ENCODE results near the gene KLF16. TPM values are rescaled to one million over a fixed set of nuclear protein-coding genes. Genes with fewer than 3 reads are reported as not detected.

The KLF16 gene
- total and polyA plus RNA-seq, 5 donors = 4.5 to 11.1 (median 7.1) TPM

- 64% methylated on average over 11 of the region's 11 CpGs for WGBS
- DNase-seq (no peak), ATAC-seq (no peak)
- Histone ChIP-seq H3K27ac (ENCODE audit: low read length) (no peak overlapping the region), H3K9me3 (ENCODE audit: control insufficient read depth, low read length) (no peaks in the 10 kb centered on the region), H3K4me1 (ENCODE audit: control insufficient read depth, insufficient read depth, low read length) (peaks cover 8% of the 10 kb centered on the region), H3K4me3 (ENCODE audit: low read length) (no peak overlapping the region), H3K27me3 (ENCODE audit: control insufficient read depth, insufficient read depth) (no peaks in the 10 kb centered on the region)
- intact Hi-C loops (cut with DNase I) = no loop called here
Observed at GRCh38 chr19:1837222-1837565, 26.2 kb downstream of the KLF16 start.

GRCh38 chr19:1836458-1837221, 26.7 kb downstream of the KLF16 start:
- intact Hi-C loops (cut with DNase I) = no loop called here
- no peaks in the 10 kb centered on the region for H3K27me3 ChIP-seq (ENCODE audit: control insufficient read depth, insufficient read depth)
- no peak overlapping the region for H3K4me3 ChIP-seq (ENCODE audit: low read length)
- DNase-seq = no peak
- no peak for ATAC-seq
- no peaks in the 10 kb centered on the region for H3K9me3 ChIP-seq (ENCODE audit: control insufficient read depth, low read length)
- no peak overlapping the region for H3K27ac ChIP-seq (ENCODE audit: low read length)
- H3K4me1 ChIP-seq (ENCODE audit: control insufficient read depth, insufficient read depth, low read length) = peaks cover 8% of the 10 kb centered on the region
- WGBS = 79% methylated on average over 31 of the region's 31 CpGs

- Histone ChIP-seq H3K4me1 (ENCODE audit: control insufficient read depth, insufficient read depth, low read length) (peaks cover 5% of the 10 kb centered on the region), H3K9me3 (ENCODE audit: control insufficient read depth, low read length) (no peaks in the 10 kb centered on the region), H3K27me3 (ENCODE audit: control insufficient read depth, insufficient read depth) (no peaks in the 10 kb centered on the region), H3K4me3 (ENCODE audit: low read length) (no peak overlapping the region), H3K27ac (ENCODE audit: low read length) (no peak overlapping the region)
- WGBS = 57% methylated on average over 15 of the region's 15 CpGs
- intact Hi-C loops (cut with DNase I) = no loop called here
- ATAC-seq (peak; percentile 13 to 44), DNase-seq (peak in 2 of 3 donors; percentile 62 to 66)
Observed at GRCh38 chr19:1833540-1833939, 29.8 kb downstream of the KLF16 start.

DNA sequence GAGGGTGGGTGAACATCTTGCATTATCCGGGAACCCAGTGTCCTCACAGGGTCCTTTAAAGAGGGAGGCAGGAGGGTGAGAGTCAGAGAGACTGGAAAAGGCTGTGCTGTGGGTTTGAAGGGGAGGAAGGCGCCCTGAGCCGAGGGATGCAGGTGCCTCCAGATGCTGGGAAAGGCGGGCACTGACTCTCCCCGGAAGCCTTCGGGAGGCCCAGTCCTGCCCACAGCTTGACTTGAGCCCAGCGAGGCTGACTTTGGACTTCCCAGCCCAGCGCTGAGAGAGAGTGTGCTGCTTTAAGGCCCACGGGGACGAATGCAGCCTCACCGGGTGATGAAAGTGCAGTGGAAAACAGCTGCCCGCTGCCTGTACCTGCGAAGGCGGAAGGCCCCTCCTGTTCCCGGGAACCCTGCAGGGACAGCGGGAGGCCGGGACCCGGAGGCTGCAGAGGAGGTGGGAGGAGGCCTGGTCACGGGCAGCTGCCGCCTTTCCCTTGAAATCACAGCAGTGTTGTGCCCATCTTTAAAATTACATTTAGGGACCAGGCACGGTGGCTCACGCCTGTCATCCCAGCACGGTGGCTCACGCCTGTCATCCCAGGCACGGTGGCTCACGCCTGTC, 31.2 kb downstream of the KLF16 start:
- DNase-seq (no peak), ATAC-seq (no peak)
- Histone ChIP-seq H3K27me3 (ENCODE audit: control insufficient read depth, insufficient read depth) (no peaks in the 10 kb centered on the region), H3K4me3 (ENCODE audit: low read length) (no peak overlapping the region), H3K9me3 (ENCODE audit: control insufficient read depth, low read length) (no peaks in the 10 kb centered on the region), H3K27ac (ENCODE audit: low read length) (no peak overlapping the region), H3K4me1 (ENCODE audit: control insufficient read depth, insufficient read depth, low read length) (peaks cover under 1% of the 10 kb centered on the region)
- 86% methylated on average over 26 of the region's 26 CpGs for WGBS
- intact Hi-C loops (cut with DNase I) = no loop called here

- H3K27me3 ChIP-seq (ENCODE audit: control insufficient read depth, insufficient read depth) = no peaks in the 10 kb centered on the region
- WGBS = 81% methylated on average over 11 of the region's 11 CpGs
- H3K27ac ChIP-seq (ENCODE audit: low read length) = no peak overlapping the region
- H3K9me3 ChIP-seq (ENCODE audit: control insufficient read depth, low read length) = no peaks in the 10 kb centered on the region
- H3K4me3 ChIP-seq (ENCODE audit: low read length) = no peak overlapping the region
- intact Hi-C loops (cut with DNase I) = no loop called here
- ATAC-seq (no peak), DNase-seq (no peak)
- no peaks in the 10 kb centered on the region for H3K4me1 ChIP-seq (ENCODE audit: control insufficient read depth, insufficient read depth, low read length)
Observed at GRCh38 chr19:1830978-1831377, 32.4 kb downstream of the KLF16 start.

GRCh38 chr19:1830568-1830967, 32.8 kb downstream of the KLF16 start:
- Histone ChIP-seq H3K27me3 (ENCODE audit: control insufficient read depth, insufficient read depth) (no peaks in the 10 kb centered on the region), H3K4me3 (ENCODE audit: low read length) (no peak overlapping the region), H3K4me1 (ENCODE audit: control insufficient read depth, insufficient read depth, low read length) (no peaks in the 10 kb centered on the region), H3K27ac (ENCODE audit: low read length) (no peak overlapping the region), H3K9me3 (ENCODE audit: control insufficient read depth, low read length) (no peaks in the 10 kb centered on the region)
- intact Hi-C loops (cut with DNase I) = no loop called here
- no peak for ATAC-seq
- no peak for DNase-seq
- WGBS = 91% methylated on average over 15 of the region's 15 CpGs

DNA sequence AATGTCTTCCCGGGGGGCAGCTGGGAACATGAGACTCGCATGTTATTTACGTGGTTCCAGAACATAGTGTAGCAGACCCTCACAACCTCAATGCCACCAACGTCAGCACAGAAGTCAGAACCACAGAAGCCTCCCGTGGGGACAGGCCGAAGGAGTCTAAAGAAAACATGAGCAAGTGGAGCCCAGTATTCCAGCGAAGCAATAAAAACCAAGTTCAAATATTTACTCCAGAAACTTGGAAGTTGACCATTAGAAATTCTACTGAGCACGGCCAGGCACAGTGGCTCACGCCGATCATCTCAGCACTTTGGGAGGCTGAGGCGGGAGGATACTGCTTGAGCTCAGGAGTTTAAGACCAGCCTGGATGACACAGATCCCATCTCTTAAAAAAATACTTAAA, 33.4 kb downstream of the KLF16 start:
- 94% methylated on average over 11 of the region's 11 CpGs for WGBS
- intact Hi-C loops (cut with DNase I) = no loop called here
- no peaks in the 10 kb centered on the region for H3K9me3 ChIP-seq (ENCODE audit: control insufficient read depth, low read length)
- no peak overlapping the region for H3K4me3 ChIP-seq (ENCODE audit: low read length)
- no peaks in the 10 kb centered on the region for H3K4me1 ChIP-seq (ENCODE audit: control insufficient read depth, insufficient read depth, low read length)
- no peaks in the 10 kb centered on the region for H3K27me3 ChIP-seq (ENCODE audit: control insufficient read depth, insufficient read depth)
- no peak for DNase-seq
- no peak for ATAC-seq
- no peak overlapping the region for H3K27ac ChIP-seq (ENCODE audit: low read length)

GRCh38 chr19:1828279-1829238, 34.8 kb downstream of the KLF16 start:
- WGBS = 94% methylated on average over 57 of the region's 57 CpGs
- Histone ChIP-seq H3K4me3 (ENCODE audit: low read length) (no peak overlapping the region), H3K27me3 (ENCODE audit: control insufficient read depth, insufficient read depth) (no peaks in the 10 kb centered on the region), H3K27ac (ENCODE audit: low read length) (no peak overlapping the region), H3K4me1 (ENCODE audit: control insufficient read depth, insufficient read depth, low read length) (no peaks in the 10 kb centered on the region), H3K9me3 (ENCODE audit: control insufficient read depth, low read length) (no peaks in the 10 kb centered on the region)
- intact Hi-C loops (cut with DNase I) = no loop called here
- ATAC-seq = no peak
- peak in 1 of 3 donors; percentile 58 for DNase-seq

DNA sequence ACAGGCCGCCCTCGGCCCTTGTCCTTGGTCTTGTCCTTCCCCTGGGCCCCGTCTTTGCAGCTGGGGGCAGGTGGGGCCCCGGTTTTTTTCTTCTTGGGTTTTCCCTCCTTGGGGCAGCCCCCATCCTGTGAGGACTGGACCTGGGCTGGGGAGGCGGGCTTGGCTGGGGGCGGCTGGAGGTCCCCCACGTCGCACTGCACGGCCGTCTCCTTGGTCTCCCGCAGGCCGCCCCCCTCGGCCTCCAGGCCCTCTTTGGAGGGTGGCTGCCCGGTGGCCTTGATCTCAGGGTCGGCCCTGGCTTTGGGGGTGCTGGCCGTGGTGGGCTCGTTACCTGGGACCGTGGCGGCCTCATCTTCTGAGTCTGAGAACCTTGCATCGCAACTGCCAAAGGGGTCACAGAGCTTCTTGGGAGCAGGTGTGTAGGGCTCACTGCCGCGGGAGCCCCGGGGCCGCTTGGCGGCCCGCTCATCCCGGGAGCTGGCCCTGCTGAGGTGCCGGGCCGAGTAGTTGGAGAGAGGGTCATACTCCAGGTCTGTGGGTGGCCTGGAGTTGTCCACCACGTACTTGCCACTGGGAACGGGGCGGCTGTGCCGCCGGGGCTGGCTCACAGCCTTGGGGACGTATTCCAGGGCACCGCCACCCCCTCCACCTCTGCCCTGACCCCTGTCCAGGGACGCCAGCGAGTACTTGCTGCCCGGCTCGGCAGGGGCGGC, 35.7 kb downstream of the KLF16 start:
- 92% methylated on average over 41 of the region's 41 CpGs for WGBS
- Histone ChIP-seq H3K27ac (ENCODE audit: low read length) (no peak overlapping the region), H3K9me3 (ENCODE audit: control insufficient read depth, low read length) (no peaks in the 10 kb centered on the region), H3K27me3 (ENCODE audit: control insufficient read depth, insufficient read depth) (no peaks in the 10 kb centered on the region), H3K4me3 (ENCODE audit: low read length) (no peak overlapping the region), H3K4me1 (ENCODE audit: control insufficient read depth, insufficient read depth, low read length) (no peaks in the 10 kb centered on the region)
- intact Hi-C loops (cut with DNase I) = no loop called here
- ATAC-seq = no peak
- DNase-seq = no peak

DNA sequence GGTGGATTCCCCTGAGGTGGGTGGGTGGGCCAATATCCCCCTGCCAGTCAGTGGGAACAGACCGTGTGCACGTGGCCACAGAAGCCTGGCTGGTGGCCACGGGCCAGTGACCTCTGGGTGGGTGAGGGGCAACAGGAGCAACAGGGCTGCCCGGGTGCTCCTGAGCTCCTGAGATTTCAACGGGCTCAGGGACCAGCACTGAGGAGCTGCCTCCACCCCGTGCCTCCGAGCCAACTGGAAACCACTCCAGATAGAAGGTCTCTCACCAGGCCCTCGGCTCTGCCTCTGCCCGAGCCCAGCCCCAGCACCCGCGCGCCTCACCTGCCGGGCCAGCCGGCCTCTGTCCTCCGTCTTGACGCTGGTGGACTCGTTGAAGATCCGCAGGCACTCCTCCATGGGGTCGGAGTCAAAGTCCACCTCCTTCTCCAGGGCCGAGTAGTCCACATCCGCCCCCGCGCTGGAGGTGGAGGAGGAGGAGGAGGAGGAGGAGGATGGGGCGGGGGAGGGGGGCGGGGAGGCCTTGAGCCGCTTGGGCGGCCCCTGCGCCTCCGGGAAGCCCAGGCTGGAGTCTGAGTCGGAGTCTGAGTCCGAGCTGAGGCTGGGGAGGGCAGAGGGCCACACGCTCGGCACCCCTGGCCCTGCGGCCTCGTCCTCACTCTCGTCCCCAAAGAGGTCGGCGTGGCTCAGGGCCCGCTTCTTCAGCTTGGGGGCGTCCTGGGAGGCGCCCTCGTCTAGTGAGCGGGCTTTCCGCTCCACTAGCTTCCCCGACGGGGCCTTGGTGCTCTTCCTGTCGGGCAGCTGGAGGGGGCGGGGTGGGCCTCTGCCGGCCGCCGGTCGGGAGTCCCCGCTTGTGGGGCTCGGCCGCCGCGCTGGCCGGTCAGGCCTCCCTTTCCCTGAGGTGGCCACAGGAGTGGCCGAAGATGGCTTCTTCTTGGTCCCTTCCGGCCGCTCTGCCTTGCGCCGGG, 36.5 kb downstream of the KLF16 start:
- ATAC-seq = no peak
- H3K9me3 ChIP-seq (ENCODE audit: control insufficient read depth, low read length) = no peaks in the 10 kb centered on the region
- intact Hi-C loops (cut with DNase I) = no loop called here
- no peak overlapping the region for H3K27ac ChIP-seq (ENCODE audit: low read length)
- peak in 2 of 3 donors; percentile 54 to 63 for DNase-seq
- 69% methylated on average over 63 of the region's 63 CpGs for WGBS
- no peaks in the 10 kb centered on the region for H3K27me3 ChIP-seq (ENCODE audit: control insufficient read depth, insufficient read depth)
- H3K4me1 ChIP-seq (ENCODE audit: control insufficient read depth, insufficient read depth, low read length) = no peaks in the 10 kb centered on the region
- H3K4me3 ChIP-seq (ENCODE audit: low read length) = no peak overlapping the region
